SK-N-SH treated with all-trans-retinoic acid at 6 μM for 48 hours (cell line): Measurements from ENCODE around the gene GMPS.

Source experiments
- ARNTL ChIP-seq: fragments of 450-650 bp; formaldehyde crosslinking; IDR thresholded peaks from 2 replicates; pipeline ENCODE4 v1.5.0; 2020; ENCODE audit warnings: low read depth, mild to moderate bottlenecking, moderate library complexity, borderline replicate concordance
- BACH2 ChIP-seq: fragments of 250-450 bp; sonication (Bioruptor Pico); IDR thresholded peaks from 2 replicates; pipeline ENCODE4 v1.9.0; 2021; ENCODE audit warnings: mild to moderate bottlenecking, borderline replicate concordance
- CSRNP3 ChIP-seq: fragments of 250-450 bp; sonication (Bioruptor Pico); IDR thresholded peaks from 2 replicates; pipeline ENCODE4 v1.5.1; 2021; ENCODE audit warnings: mild to moderate bottlenecking, moderate library complexity
- ISL1 ChIP-seq: fragments of 250-450 bp; sonication (Bioruptor Pico); IDR thresholded peaks from 2 replicates; pipeline ENCODE4 v2.1.2; 2022; ENCODE audit warnings: mild to moderate bottlenecking, moderate library complexity
- PATZ1 ChIP-seq: fragments of 250-450 bp; sonication (Bioruptor Pico); IDR thresholded peaks from 2 replicates; pipeline ENCODE4 v1.8.0; 2020; ENCODE audit warnings: mild to moderate bottlenecking, moderate library complexity, borderline replicate concordance
- POU6F1 ChIP-seq: fragments of 250-450 bp; sonication (Bioruptor Pico); IDR thresholded peaks from 2 replicates; pipeline ENCODE4 v1.8.0; 2021; ENCODE audit warnings: low read depth, mild to moderate bottlenecking, moderate library complexity, borderline replicate concordance
- ZFP3 ChIP-seq: fragments of 250-450 bp; sonication (Bioruptor Pico); IDR thresholded peaks from 2 replicates; pipeline ENCODE4 v1.5.0; 2020; ENCODE audit warnings: mild to moderate bottlenecking, moderate library complexity
- ZFP30 ChIP-seq: fragments of 450-650 bp; formaldehyde crosslinking; IDR thresholded peaks from 2 replicates; pipeline ENCODE4 v1.5.0; 2022; ENCODE audit warnings: mild to moderate bottlenecking, moderate library complexity

GRCh38 chr3:155938409-155938808 lies 68.0 kb downstream of the GMPS start:
- no peak for TF ChIP-seq ARNTL (CRISPR knock-in tag)
- no peak for TF ChIP-seq PATZ1
- no peak for TF ChIP-seq ZFP3 (CRISPR knock-in tag)
- TF ChIP-seq BACH2 (CRISPR knock-in tag) = no peak
- TF ChIP-seq POU6F1 (CRISPR knock-in tag) = no peak
- no peak for TF ChIP-seq ZFP30 (CRISPR knock-in tag)
- TF ChIP-seq ISL1 (CRISPR knock-in tag) = no peak
- no peak for TF ChIP-seq CSRNP3
